ENCODE data around the gene MACF1.

DNA sequence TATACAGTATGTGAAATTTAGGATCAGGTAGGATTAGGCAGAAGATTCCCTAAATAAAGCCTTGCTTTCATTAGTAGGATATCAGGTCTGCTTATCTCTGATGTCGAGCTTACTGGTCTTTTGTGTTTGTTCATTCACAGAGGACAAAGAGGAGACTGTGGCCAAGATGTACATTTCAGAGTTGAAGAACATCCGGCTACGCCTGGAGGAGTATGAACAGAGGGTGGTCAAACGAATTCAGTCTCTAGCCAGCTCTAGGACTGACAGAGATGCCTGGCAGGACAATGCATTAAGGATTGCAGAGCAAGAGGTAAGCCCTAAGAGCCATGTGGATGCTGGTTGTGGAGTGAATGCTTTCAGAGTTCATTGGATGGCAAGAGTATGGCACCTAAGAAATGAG, 106.2 kb downstream of the MACF1 start:
- TF ChIP-seq, protein P1, sequence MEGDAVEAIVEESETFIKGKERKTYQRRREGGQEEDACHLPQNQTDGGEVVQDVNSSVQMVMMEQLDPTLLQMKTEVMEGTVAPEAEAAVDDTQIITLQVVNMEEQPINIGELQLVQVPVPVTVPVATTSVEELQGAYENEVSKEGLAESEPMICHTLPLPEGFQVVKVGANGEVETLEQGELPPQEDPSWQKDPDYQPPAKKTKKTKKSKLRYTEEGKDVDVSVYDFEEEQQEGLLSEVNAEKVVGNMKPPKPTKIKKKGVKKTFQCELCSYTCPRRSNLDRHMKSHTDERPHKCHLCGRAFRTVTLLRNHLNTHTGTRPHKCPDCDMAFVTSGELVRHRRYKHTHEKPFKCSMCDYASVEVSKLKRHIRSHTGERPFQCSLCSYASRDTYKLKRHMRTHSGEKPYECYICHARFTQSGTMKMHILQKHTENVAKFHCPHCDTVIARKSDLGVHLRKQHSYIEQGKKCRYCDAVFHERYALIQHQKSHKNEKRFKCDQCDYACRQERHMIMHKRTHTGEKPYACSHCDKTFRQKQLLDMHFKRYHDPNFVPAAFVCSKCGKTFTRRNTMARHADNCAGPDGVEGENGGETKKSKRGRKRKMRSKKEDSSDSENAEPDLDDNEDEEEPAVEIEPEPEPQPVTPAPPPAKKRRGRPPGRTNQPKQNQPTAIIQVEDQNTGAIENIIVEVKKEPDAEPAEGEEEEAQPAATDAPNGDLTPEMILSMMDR (IDR thresholded peaks at IDR 0.05 in 4 of 5, conservative IDR thresholded peaks at IDR 0.05 in 1 of 5): no peak
- TF ChIP-seq POLR2A (IDR thresholded peaks at IDR 0.05): no peak

Measured in gastrocnemius medialis (tissue), 4 donors.